Neural progenitor cell (in vitro differentiated cells): Measurements from ENCODE around the gene TREML4. TPM values are rescaled to one million over a fixed set of nuclear protein-coding genes. Genes with fewer than 3 reads are reported as not detected.

Experiments used
- DNase-seq: peaks from one replicate; pipeline ENCODE4 v3.0.0-alpha.2; 2016; ENCODE audit warnings: low spot score
- H2AFZ ChIP-seq: fragments of 200-600 bp; sonication (generic); replicated peaks from 2 replicates; pipeline ENCODE4 v1.6.1; 2016; ENCODE audit warnings: antibody characterized with exemption
- H3F3A ChIP-seq: fragments of 200-600 bp; sonication (generic); 2 replicates; pipeline ENCODE4 v1.6.1; 2016; ENCODE audit warnings: antibody characterized with exemption, low read depth
- H3K27ac ChIP-seq: fragments of 200-600 bp; sonication (generic); 2 replicates; pipeline ENCODE4 v1.5.1; 2016; ENCODE audit warnings: mild to moderate bottlenecking
- H3K27me3 ChIP-seq: fragments of 200-600 bp; sonication (generic); 2 replicates; pipeline ENCODE4 v1.6.1; 2016; ENCODE audit warnings: mild to moderate bottlenecking, moderate library complexity
- H3K36me3 ChIP-seq: fragments of 200-600 bp; sonication (generic); 2 replicates; pipeline ENCODE4 v1.5.1; 2016
- H3K4me1 ChIP-seq: fragments of 200-600 bp; sonication (generic); 2 replicates; pipeline ENCODE4 v1.6.1; 2016; ENCODE audit warnings: mixed run types
- H3K4me2 ChIP-seq: fragments of 200-600 bp; sonication (generic); 2 replicates; pipeline ENCODE4 v1.6.1; 2016
- H3K4me3 ChIP-seq: fragments of 200-600 bp; sonication (generic); 2 replicates; pipeline ENCODE4 v1.5.1; 2016
- H3K79me2 ChIP-seq: fragments of 200-600 bp; sonication (generic); 2 replicates; pipeline ENCODE4 v1.6.1; 2016; ENCODE audit warnings: low read depth
- H3K9ac ChIP-seq: fragments of 200-600 bp; sonication (generic); 2 replicates; pipeline ENCODE4 v1.6.1; 2016
- H3K9me3 ChIP-seq: fragments of 200-600 bp; sonication (generic); 2 replicates; pipeline ENCODE4 v1.5.1; 2016; ENCODE audit warnings: low read depth
- H4K20me1 ChIP-seq: fragments of 200-600 bp; sonication (generic); 2 replicates; pipeline ENCODE4 v1.6.1; 2016; ENCODE audit warnings: low read depth
- H3K27ac Mint-ChIP-seq: 3 replicates; pipeline ENCODE4 v1.8.0; 2021; ENCODE audit warnings: mixed read lengths
- H3K27me3 Mint-ChIP-seq: 2 replicates; pipeline ENCODE4 v1.8.0; 2022; ENCODE audit warnings: low read depth, mild to moderate bottlenecking, inconsistent platforms, moderate library complexity, mixed read lengths; ENCODE audit not compliant: insufficient read depth
- H3K36me3 Mint-ChIP-seq: 3 replicates; pipeline ENCODE4 v1.8.0; 2021; ENCODE audit warnings: mixed read lengths
- H3K4me1 Mint-ChIP-seq: 3 replicates; pipeline ENCODE4 v1.8.0; 2021; ENCODE audit warnings: mixed read lengths
- H3K4me3 Mint-ChIP-seq: 3 replicates; pipeline ENCODE4 v1.8.0; 2021; ENCODE audit warnings: mild to moderate bottlenecking, moderate library complexity, mixed read lengths
- H3K9me3 Mint-ChIP-seq: 3 replicates; pipeline ENCODE4 v1.8.0; 2020; ENCODE audit warnings: mixed read lengths
- CTCF ChIP-seq: fragments of 200-600 bp; sonication (generic); IDR thresholded peaks from 2 replicates; pipeline ENCODE4 v1.5.1; 2017; ENCODE audit warnings: antibody characterized with exemption, mild to moderate bottlenecking
- EZH2 ChIP-seq: fragments of 200-600 bp; sonication (generic); IDR thresholded peaks from 2 replicates; pipeline ENCODE4 v1.6.1; 2017; ENCODE audit warnings: antibody characterized with exemption, mild to moderate bottlenecking, moderate library complexity
- EZH2phosphoT487 ChIP-seq: fragments of 200-600 bp; sonication (generic); IDR thresholded peaks from 2 replicates; pipeline ENCODE4 v1.6.1; 2017; ENCODE audit warnings: antibody characterized with exemption
- total RNA-seq: library from RNA; depleted of rRNA; stranded (reverse); fragments of >200 nt; gene quantifications from 2 replicates; pipeline ENCODE4 v1.2.3, GENCODE V29; 2015; ENCODE audit warnings: low replicate concordance

TREML4 gene
- total RNA-seq, 1 donor from 2014 or later: not detected

- no peaks in the 10 kb centered on the region for H3K79me2 ChIP-seq
- H3K27ac Mint-ChIP-seq: no peak overlapping the region
- H3K27me3 Mint-ChIP-seq: peaks cover 10% of the 10 kb centered on the region
- no peak overlapping the region for H3K4me3 Mint-ChIP-seq
- H3K4me1 ChIP-seq: no peaks in the 10 kb centered on the region
- DNase-seq: peak; percentile 62
- H3K27me3 ChIP-seq: no peaks in the 10 kb centered on the region
- TF ChIP-seq EZH2 (no peak), EZH2phosphoT487 (no peak), CTCF (peak; percentile 66)
- H4K20me1 ChIP-seq: no peaks in the 10 kb centered on the region
- H3K9me3 ChIP-seq: no peaks in the 10 kb centered on the region
- peak overlapping the region; percentile 71 for H2AFZ ChIP-seq
- no peak overlapping the region for H3K27ac ChIP-seq
- H3K4me3 ChIP-seq: no peak overlapping the region
- H3K4me1 Mint-ChIP-seq: no peaks in the 10 kb centered on the region
- no peaks in the 10 kb centered on the region for H3K36me3 Mint-ChIP-seq
- no peak overlapping the region for H3K9ac ChIP-seq
- no peaks in the 10 kb centered on the region for H3K36me3 ChIP-seq
- no peak overlapping the region for H3K4me2 ChIP-seq
- H3F3A ChIP-seq: no peaks in the 10 kb centered on the region
- no peaks in the 10 kb centered on the region for H3K9me3 Mint-ChIP-seq
These were observed 45.8 kb upstream of the TREML4 start for GRCh38 chr6:41182069-41183034.

DNA sequence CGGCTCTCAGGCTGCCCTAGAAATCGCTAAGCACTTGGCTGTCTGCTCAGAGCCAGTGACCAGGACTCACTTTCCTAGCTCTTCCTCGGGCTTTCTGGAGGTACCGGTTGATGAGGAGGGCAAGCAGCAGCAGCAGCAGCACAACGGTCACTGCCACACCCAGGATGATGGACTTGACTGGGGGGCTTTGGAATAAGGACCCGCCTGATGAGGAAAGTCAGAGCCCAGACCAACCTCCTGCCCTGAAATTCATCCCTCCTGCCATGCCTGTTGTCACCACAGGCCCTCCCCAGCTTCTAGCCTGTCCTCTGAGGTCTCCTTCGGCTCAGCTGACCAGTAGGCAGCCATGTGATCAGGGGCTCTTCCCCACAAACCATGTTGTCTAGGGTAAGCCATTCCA is 43.4 kb upstream of the TREML4 start:
- Mint-ChIP-seq H3K36me3 (no peaks in the 10 kb centered on the region), H3K9me3 (peaks cover 2% of the 10 kb centered on the region), H3K4me3 (no peak overlapping the region), H3K27ac (no peak overlapping the region), H3K4me1 (no peaks in the 10 kb centered on the region), H3K27me3 (peaks cover 11% of the 10 kb centered on the region)
- Histone ChIP-seq H3K9me3 (no peaks in the 10 kb centered on the region), H4K20me1 (no peaks in the 10 kb centered on the region), H3K27me3 (no peaks in the 10 kb centered on the region), H3K79me2 (no peaks in the 10 kb centered on the region), H3K4me3 (no peak overlapping the region), H3K4me2 (no peak overlapping the region), H2AFZ (no peak overlapping the region), H3F3A (no peaks in the 10 kb centered on the region), H3K27ac (no peak overlapping the region), H3K4me1 (no peaks in the 10 kb centered on the region), H3K9ac (no peak overlapping the region), H3K36me3 (no peaks in the 10 kb centered on the region)
- no peak for TF ChIP-seq EZH2
- TF ChIP-seq EZH2phosphoT487: no peak
- no peak for TF ChIP-seq CTCF
- DNase-seq: no peak

GRCh38 chr6:41186031-41186562 is 42.1 kb upstream of the TREML4 start:
- Histone ChIP-seq H3K9ac (no peak overlapping the region), H2AFZ (no peak overlapping the region), H3K27me3 (no peaks in the 10 kb centered on the region), H3K4me2 (no peak overlapping the region), H3K4me3 (no peak overlapping the region), H3K27ac (no peak overlapping the region), H3K4me1 (no peaks in the 10 kb centered on the region), H3K79me2 (no peaks in the 10 kb centered on the region), H3F3A (no peaks in the 10 kb centered on the region), H3K9me3 (no peaks in the 10 kb centered on the region), H3K36me3 (no peaks in the 10 kb centered on the region), H4K20me1 (no peaks in the 10 kb centered on the region)
- no peak overlapping the region for H3K4me3 Mint-ChIP-seq
- peaks cover 11% of the 10 kb centered on the region for H3K9me3 Mint-ChIP-seq
- TF ChIP-seq EZH2phosphoT487 (no peak), CTCF (no peak), EZH2 (no peak)
- H3K27me3 Mint-ChIP-seq: peaks cover 15% of the 10 kb centered on the region
- DNase-seq: no peak
- H3K27ac Mint-ChIP-seq: no peak overlapping the region
- H3K36me3 Mint-ChIP-seq: no peaks in the 10 kb centered on the region
- H3K4me1 Mint-ChIP-seq: no peaks in the 10 kb centered on the region
